T-helper 1 cell treated with Interleukin-12 subunit alpha and Interleukin-12 subunit beta and Interleukin-4 antibody, amounts not matched to agents 30 ng/mL and 1 ng/mL, for 36 hours (primary cell): ENCODE results near the gene IFIT1. TPM values are rescaled to one million over a fixed set of nuclear protein-coding genes. Genes with fewer than 3 reads are reported as not detected.
"Not testable (repeated sequence)": the region's sequence is repeated elsewhere in the genome, so short reads cannot be mapped to it uniquely, and the experiment has no call there.

Source experiments
- intact Hi-C: fragments of 100-400 bp; cut with micrococcal nuclease; formaldehyde crosslinking; loops from one replicate; pipeline ENCODE4 v1.15.1; 2024
- total RNA-seq: library from RNA; stranded (reverse); gene quantifications from 2 replicates; pipeline ENCODE4 v1.2.3, GENCODE V29; 2022

The IFIT1 gene
- total RNA-seq = 9.8 and 11.8 TPM in 2 replicates

GRCh38 chr10:89391907-89392756, at the start of gene IFIT1:
IFIT1 (plus strand) TSS chr10:89392623; CDS start chr10:89392713, 90 bp downstream.
- intact Hi-C loops = loop anchor here (1.0 to 5.0 kb wide), 8 partner anchors 22 to 400 kb away; partner anchors contain the start of genes FAS, IFIT2, IFIT5 and KIF20B

GRCh38 chr10:89343089-89343767, 49.2 kb upstream of the IFIT1 start:
- intact Hi-C loops = no loop called here

GRCh38 chr10:89344156-89344555, 48.3 kb upstream of the IFIT1 start:
- intact Hi-C loops = no loop called here

- intact Hi-C loops = no loop called here
These were observed 46.9 kb upstream of the IFIT1 start for GRCh38 chr10:89345367-89346000.

GRCh38 chr10:89346405-89347254, 45.8 kb upstream of the IFIT1 start:
- intact Hi-C loops = no loop called here

- intact Hi-C loops = no loop called here
These were observed 44.5 kb upstream of the IFIT1 start for GRCh38 chr10:89347701-89348457.

- intact Hi-C loops = no loop called here
These were observed 43.9 kb upstream of the IFIT1 start for GRCh38 chr10:89348481-89348880.

GRCh38 chr10:89348975-89349374, 43.4 kb upstream of the IFIT1 start:
- intact Hi-C loops = no loop called here

- intact Hi-C loops = not testable (repeated sequence)
These were observed 41.6 kb upstream of the IFIT1 start for GRCh38 chr10:89350631-89351315.

- intact Hi-C loops = no loop called here
These were observed 41.0 kb upstream of the IFIT1 start for GRCh38 chr10:89351412-89351779.

GRCh38 chr10:89351780-89352597, 40.4 kb upstream of the IFIT1 start:
- intact Hi-C loops = no loop called here

- intact Hi-C loops = no loop called here
These were observed 39.6 kb upstream of the IFIT1 start for GRCh38 chr10:89352802-89353201.

- intact Hi-C loops = no loop called here
These were observed 37.0 kb upstream of the IFIT1 start for GRCh38 chr10:89355394-89355931.

GRCh38 chr10:89357096-89357495, 35.3 kb upstream of the IFIT1 start:
- intact Hi-C loops = no loop called here

- intact Hi-C loops = no loop called here
These were observed 34.4 kb upstream of the IFIT1 start for GRCh38 chr10:89357975-89358374.

- intact Hi-C loops = loop anchor here (10.0 kb wide), 1 partner anchor 205 kb away; no protein-coding TSS in a partner anchor
These were observed 32.3 kb upstream of the IFIT1 start for GRCh38 chr10:89360157-89360556.

- intact Hi-C loops = loop anchor here (10.0 kb wide), 1 partner anchor 202 kb away; no protein-coding TSS in a partner anchor
These were observed 29.5 kb upstream of the IFIT1 start for GRCh38 chr10:89362929-89363328.

- intact Hi-C loops = loop anchor here (10.0 kb wide), 1 partner anchor 201 kb away; no protein-coding TSS in a partner anchor
These were observed 28.5 kb upstream of the IFIT1 start for GRCh38 chr10:89363729-89364442.
